HG03196 (cell line): ENCODE data around the gene DST.

Experiments
- ATAC-seq: cut with Tn5 transposase; IDR thresholded peaks from one replicate; pipeline ENCODE4 v1.9.1; 2021; ENCODE audit not compliant: unreplicated experiment

DST gene

GRCh38 chr6:56625356-56625755 lies 17.3 kb downstream of the DST start:
- ATAC-seq = no peak

GRCh38 chr6:56624728-56625069 lies 18.0 kb downstream of the DST start:
- ATAC-seq = no peak

- ATAC-seq = no peak
These were observed 18.5 kb downstream of the DST start for GRCh38 chr6:56624046-56624727.

GRCh38 chr6:56620229-56620868 lies 22.3 kb downstream of the DST start:
- ATAC-seq = no peak

DNA sequence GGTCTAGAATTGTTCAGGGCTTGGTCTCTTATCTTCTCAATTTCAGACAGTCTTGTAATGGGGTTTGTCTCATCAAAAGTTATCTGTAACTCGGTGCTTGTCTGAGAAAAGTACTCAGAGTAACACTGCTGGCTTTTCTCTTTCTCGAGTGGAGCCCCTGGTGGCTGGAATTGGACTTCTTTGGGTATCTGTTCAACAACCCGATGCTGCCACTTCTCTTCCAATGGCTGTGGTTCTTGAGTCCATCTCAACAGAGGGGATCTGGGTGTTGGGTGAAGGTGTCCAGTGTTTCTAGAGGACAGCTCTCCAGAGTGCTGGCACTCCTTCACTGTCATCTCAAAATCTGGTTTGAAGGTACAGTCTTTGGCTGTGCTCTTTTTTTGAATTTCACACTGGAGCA lies 24.6 kb downstream of the DST start:
- no peak for ATAC-seq

DNA sequence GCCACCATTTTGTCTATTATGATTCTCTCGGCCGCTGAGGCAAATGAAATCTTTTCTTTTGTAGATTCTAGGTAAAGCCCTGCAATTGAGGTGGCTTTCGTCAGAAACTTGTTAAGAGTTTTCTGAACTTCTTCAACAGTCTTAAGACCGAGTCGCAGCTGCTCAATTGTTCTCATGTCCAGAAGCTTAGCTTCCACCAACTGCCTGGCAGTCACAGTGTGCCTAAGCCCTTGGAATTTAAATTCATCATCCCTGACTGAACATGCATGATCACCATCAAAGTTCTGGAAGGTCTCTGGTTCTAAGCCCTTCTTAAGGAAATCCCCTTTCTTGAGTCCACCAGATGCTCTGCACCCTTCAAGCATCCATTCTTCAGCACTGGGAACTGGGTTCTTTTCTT lies 25.7 kb downstream of the DST start:
- no peak for ATAC-seq

GRCh38 chr6:56613247-56613851 lies 29.3 kb downstream of the DST start:
- ATAC-seq = no peak

DNA sequence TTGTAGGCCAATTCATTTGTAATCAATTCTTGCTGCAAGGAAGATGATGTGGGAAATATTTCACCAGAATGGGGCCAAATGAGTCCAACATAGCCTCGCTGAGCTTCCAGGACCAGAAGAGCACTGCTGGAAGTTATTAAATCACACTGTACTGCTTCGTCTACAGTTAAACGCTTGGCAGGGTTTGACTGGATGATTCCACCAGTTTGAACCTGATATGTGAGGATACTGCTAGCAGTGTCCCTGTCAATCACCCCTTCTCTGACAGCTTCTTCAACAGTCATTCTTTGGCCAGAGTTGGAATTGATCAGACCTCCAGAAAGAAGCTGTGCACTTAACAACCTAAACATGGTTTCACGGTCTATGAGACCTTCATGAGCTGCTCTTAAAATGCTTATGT lies 34.4 kb downstream of the DST start:
- ATAC-seq = no peak

- no peak for ATAC-seq
These were observed 35.5 kb downstream of the DST start for GRCh38 chr6:56607111-56607752.

DNA sequence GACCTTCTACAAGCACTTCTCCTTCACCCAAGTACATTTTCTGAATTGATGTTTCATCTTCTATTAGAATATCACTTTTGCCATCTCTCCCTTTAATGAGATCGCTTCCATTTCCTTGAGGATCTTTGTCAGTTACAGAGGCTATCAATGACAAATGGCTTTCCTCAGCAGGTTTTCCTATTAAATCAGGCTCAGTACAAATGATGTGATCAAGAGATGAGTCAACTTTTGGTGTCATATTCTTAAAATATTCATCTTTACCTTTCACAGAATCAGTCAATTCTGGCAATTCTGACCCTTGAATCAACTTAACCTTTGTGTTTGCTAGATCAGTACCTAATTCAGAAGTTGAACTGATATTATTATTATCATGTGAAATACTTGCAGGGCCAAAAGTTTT lies 37.3 kb downstream of the DST start:
- ATAC-seq = no peak

DNA sequence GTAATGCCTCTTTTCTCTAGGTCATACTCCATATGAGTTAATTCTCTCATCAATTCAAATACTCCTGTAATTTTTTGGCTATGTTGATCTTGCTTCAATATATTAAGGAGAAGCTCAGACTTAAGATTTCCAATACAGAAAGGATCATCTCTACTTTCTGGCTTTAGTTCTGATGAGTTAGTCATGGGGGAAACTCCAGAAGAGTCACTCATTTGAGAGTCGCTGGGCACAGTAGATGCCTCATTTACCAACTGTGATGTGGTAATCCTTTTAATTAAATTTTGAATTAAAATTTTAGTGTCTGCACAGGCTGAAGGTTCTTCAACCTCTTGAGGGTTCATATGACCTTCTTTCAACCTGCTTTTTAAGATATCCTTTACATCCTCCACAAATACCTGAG lies 38.5 kb downstream of the DST start:
- no peak for ATAC-seq

- ATAC-seq = no peak
These were observed 41.3 kb downstream of the DST start for GRCh38 chr6:56601390-56601789.

DNA sequence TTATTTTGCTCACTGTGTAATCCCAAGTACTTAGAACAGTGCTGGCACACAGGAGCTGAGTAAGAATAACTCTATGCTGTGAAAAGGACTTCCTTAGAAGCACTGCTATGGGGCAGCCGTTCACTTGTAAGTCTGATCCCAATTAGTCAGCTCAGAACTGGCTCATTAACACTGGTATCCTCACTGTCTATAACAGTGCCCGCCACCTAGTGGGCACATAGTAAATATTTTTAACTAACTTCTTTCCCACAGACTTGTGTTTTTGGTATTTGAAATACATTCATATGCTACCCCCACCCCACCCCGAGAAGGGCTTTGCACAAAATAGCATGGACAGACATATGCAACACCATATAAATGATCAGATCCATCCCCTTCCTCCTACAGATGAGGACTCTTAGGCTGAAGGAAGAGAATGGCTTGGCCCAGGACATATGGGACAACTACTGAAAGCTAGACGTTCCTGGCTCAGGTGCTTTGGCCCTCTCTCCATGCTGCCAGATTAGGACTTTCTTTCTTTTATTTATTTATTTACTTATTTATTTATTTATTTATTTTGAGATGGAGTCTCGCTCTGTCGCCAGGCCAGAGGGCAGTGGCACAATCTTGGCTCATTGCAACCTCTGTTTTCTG lies 47.1 kb downstream of the DST start:
- ATAC-seq = peak; percentile 39

GRCh38 chr6:56594699-56595098 lies 48.0 kb downstream of the DST start:
- no peak for ATAC-seq

- ATAC-seq = peak; percentile 95
These were observed 48.8 kb downstream of the DST start for GRCh38 chr6:56593801-56594318.

- ATAC-seq = no peak
These were observed 60.5 kb downstream of the DST start for GRCh38 chr6:56582236-56582635.

DNA sequence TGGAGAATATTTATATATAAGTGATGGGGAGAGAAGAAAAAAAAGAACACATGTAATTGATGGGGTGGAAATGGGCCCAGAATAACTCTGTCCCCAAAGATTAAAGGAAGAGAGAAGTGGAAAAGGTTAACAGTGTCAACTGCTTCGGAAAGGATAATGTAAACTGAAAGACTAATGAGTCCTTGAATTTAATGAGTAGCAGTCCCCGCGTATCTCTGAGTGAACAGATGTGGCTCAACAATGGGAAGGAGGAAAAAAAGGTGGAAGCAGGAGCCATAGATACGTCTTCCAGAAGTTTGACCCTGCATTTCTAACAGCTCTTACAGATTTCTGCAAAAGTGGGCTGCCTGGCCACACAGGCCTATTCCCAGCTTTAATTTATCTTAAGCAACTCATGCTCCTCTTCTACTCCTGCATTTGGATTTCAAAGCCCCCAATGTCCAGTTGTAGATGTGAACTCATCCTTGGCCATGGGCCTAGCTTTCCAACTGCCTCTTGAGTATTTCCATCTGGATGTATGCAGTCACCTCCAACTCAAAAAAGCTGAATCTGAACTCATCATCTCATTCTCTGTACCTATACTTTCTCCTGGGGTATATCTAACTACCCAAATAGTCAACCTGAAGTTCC lies 61.3 kb downstream of the DST start:
- no peak for ATAC-seq

DNA sequence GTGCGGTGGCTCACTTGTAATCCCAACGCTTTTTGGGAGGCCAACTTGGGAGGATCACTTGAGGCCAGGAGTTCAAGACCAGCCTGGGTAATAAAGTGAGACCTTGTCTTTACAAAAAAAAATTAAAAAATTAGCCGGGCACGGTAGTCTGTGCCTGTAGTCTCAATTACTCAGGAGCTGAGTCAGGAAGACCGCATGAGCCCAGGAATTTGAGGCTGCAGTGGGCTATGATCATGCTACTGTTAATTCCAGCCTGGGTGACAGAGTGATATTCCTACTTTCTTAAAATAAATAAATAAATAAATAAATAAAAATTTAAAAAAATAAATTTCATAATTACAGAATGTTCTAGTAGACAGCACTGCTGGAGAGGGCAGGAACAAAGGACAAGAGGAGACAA lies 62.4 kb downstream of the DST start:
- ATAC-seq = no peak

- no peak for ATAC-seq
These were observed 63.4 kb downstream of the DST start for GRCh38 chr6:56579155-56579851.

DNA sequence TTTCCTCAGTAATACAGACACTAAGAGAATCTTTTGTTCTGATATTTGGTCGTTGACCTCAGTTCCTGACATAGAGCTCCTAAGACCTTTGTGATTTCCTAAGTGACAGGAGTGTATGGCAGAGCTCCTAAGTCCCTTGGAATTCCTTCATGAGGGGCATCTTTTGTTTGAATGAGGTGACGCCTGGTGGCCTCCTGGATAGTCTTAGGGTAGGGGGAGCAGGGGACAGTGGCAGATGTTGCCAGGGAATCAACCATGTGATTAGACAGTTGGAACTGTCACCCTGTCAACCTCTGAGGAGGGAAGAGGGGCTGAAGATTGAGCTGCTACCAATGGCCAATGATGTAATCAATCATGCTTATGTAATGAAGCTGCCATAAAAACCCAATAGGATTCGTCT lies 67.0 kb downstream of the DST start:
- ATAC-seq = no peak
